Astrocyte of the spinal cord (primary cell): ENCODE measurements around the gene TAF1D.

ENCODE experiments used
- DNase-seq: peaks from one replicate; pipeline ENCODE4 v3.0.0; 2011; ENCODE audit warnings: low read depth, low spot score
- H3K4me3 ChIP-seq: 2 replicates; pipeline ENCODE4 v1.5.1; 2011; ENCODE audit warnings: low read depth, mild to moderate bottlenecking, low read length, moderate library complexity
- CTCF ChIP-seq: IDR thresholded peaks from 2 replicates; pipeline ENCODE4 v1.5.1; 2012; ENCODE audit warnings: low read depth, mild to moderate bottlenecking, low read length, inconsistent platforms
- in situ Hi-C: cut with HindIII; loops from 2 replicates; pipeline ENCODE4 v1.10.0; 2017; ENCODE audit warnings: low sequenced_read_pairs

Gene TAF1D

GRCh38 chr11:93724089-93724488, 17.2 kb downstream of the TAF1D start:
- no peak for TF ChIP-seq CTCF
- no peak overlapping the region for H3K4me3 ChIP-seq
- in situ Hi-C loops, result no loop called here
- DNase-seq, result no peak

GRCh38 chr11:93720522-93720921, 20.8 kb downstream of the TAF1D start:
- in situ Hi-C loops, result no loop called here
- DNase-seq, result no peak
- no peak overlapping the region for H3K4me3 ChIP-seq
- TF ChIP-seq CTCF, result no peak

- no peak overlapping the region for H3K4me3 ChIP-seq
- TF ChIP-seq CTCF, result no peak
- in situ Hi-C loops, result no loop called here
- no peak for DNase-seq
These were observed 22.0 kb downstream of the TAF1D start for GRCh38 chr11:93719310-93719709.

- in situ Hi-C loops, result no loop called here
- no peak for DNase-seq
- TF ChIP-seq CTCF, result no peak
- no peak overlapping the region for H3K4me3 ChIP-seq
These were observed 23.2 kb downstream of the TAF1D start for GRCh38 chr11:93718057-93718563.

- no peak for TF ChIP-seq CTCF
- in situ Hi-C loops, result no loop called here
- DNase-seq, result peak; percentile 21
- H3K4me3 ChIP-seq, result no peak overlapping the region
These were observed 23.8 kb downstream of the TAF1D start for GRCh38 chr11:93717501-93717900.

GRCh38 chr11:93715797-93716396, 25.4 kb downstream of the TAF1D start:
- in situ Hi-C loops, result no loop called here
- H3K4me3 ChIP-seq, result no peak overlapping the region
- no peak for TF ChIP-seq CTCF
- DNase-seq, result no peak
